CD4-positive, alpha-beta T cell treated with Interleukin-10 for 1 hour (primary cell): ENCODE measurements around the gene SMAP1.
"Not testable (repeated sequence)": the region's sequence is repeated elsewhere in the genome, so short reads cannot be mapped to it uniquely, and the experiment has no call there.

Experiments
- DNase-seq: peaks from one replicate; pipeline ENCODE4 v3.0.0-alpha.2; 2020

SMAP1 gene

GRCh38 chr6:70742462-70742861 is 74.8 kb downstream of the SMAP1 start:
- DNase-seq = not testable (repeated sequence)

- DNase-seq = no peak
Measured at GRCh38 chr6:70753870-70754380, 86.2 kb downstream of the SMAP1 start.

- no peak for DNase-seq
Measured at GRCh38 chr6:70758883-70759282, 91.2 kb downstream of the SMAP1 start.

- DNase-seq = no peak
Measured at GRCh38 chr6:70763754-70764510, 96.2 kb downstream of the SMAP1 start.

GRCh38 chr6:70764706-70765105 is 97.0 kb downstream of the SMAP1 start:
- DNase-seq = no peak

GRCh38 chr6:70771351-70771750 is 103.7 kb downstream of the SMAP1 start:
- not testable (repeated sequence) for DNase-seq

GRCh38 chr6:70779934-70780333 is 112.3 kb downstream of the SMAP1 start:
- DNase-seq = no peak

- no peak for DNase-seq
Measured at GRCh38 chr6:70790483-70791224, 123.0 kb downstream of the SMAP1 start.

GRCh38 chr6:70797625-70798024 is 129.9 kb downstream of the SMAP1 start:
- no peak for DNase-seq

- no peak for DNase-seq
Measured at GRCh38 chr6:70806086-70806485, 138.4 kb downstream of the SMAP1 start.

GRCh38 chr6:70811788-70812187 is 144.1 kb downstream of the SMAP1 start:
- no peak for DNase-seq

- no peak for DNase-seq
Measured at GRCh38 chr6:70813885-70814284, 146.2 kb downstream of the SMAP1 start.

- no peak for DNase-seq
Measured at GRCh38 chr6:70819646-70820045, 152.0 kb downstream of the SMAP1 start.

- DNase-seq = no peak
Measured at GRCh38 chr6:70820778-70821177, 153.1 kb downstream of the SMAP1 start.

- DNase-seq = no peak
Measured at GRCh38 chr6:70821751-70822150, 154.1 kb downstream of the SMAP1 start.

- DNase-seq = no peak
Measured at GRCh38 chr6:70823651-70824050, 156.0 kb downstream of the SMAP1 start.

- no peak for DNase-seq
Measured at GRCh38 chr6:70831427-70831826, 163.7 kb downstream of the SMAP1 start.

GRCh38 chr6:70834520-70834919 is 166.8 kb downstream of the SMAP1 start:
- DNase-seq = no peak

- DNase-seq = no peak
Measured at GRCh38 chr6:70838907-70839285, 171.2 kb downstream of the SMAP1 start.

GRCh38 chr6:70839286-70840266 is 171.9 kb downstream of the SMAP1 start:
- DNase-seq = no peak

GRCh38 chr6:70841112-70841511 is 173.4 kb downstream of the SMAP1 start:
- DNase-seq = no peak

- DNase-seq = no peak
Measured at GRCh38 chr6:70842541-70842940, 174.9 kb downstream of the SMAP1 start.

GRCh38 chr6:70843328-70843918 is 175.7 kb downstream of the SMAP1 start:
- no peak for DNase-seq
